Measurements from ENCODE around the gene SUN1. TPM values are rescaled to one million over a fixed set of nuclear protein-coding genes. Genes with fewer than 3 reads are reported as not detected.
"Not testable (repeated sequence)": the region's sequence is repeated elsewhere in the genome, so short reads cannot be mapped to it uniquely, and the experiment has no call there.

SUN1 gene
- total and polyA plus RNA-seq, 7 experiments from 2014 or later: 39.4 to 254 (median 97.2) TPM

- intact Hi-C loops (cut with micrococcal nuclease): no loop called here
- no peaks in the 10 kb centered on the region for H3K27me3 Mint-ChIP-seq
- Histone ChIP-seq H3K27me3 (ENCODE audit: control insufficient read depth in 2 of 2, insufficient read depth in 2 of 2, low read length in 2 of 2) (no peaks in the 10 kb centered on the region), H3K9me3 (ENCODE audit: control insufficient read depth in 2 of 3, low read length in 3 of 3) (no peaks in the 10 kb centered on the region), H3K27ac (ENCODE audit: low read depth, low read length) (no peak overlapping the region), H3K4me3 (ENCODE audit: low read length) (no peak overlapping the region), H3K4me1 (ENCODE audit: control insufficient read depth in 2 of 2, insufficient read depth in 2 of 2, low read length in 2 of 2) (no peaks in the 10 kb centered on the region), H3K36me3 (ENCODE audit: control insufficient read depth in 2 of 3, insufficient read depth in 3 of 3, low read length in 3 of 3) (peaks cover 0 to 55% (median 14%) of the 10 kb centered on the region in 3 experiments)
- no peaks in the 10 kb centered on the region for H3K9me3 Mint-ChIP-seq
- DNase-seq: no peak
- no peak overlapping the region for H3K4me3 Mint-ChIP-seq
- ATAC-seq: no peak
- POLR2A ChIA-PET: no interaction called here
- H3K4me1 Mint-ChIP-seq: no peaks in the 10 kb centered on the region
- no peak overlapping the region for H3K27ac Mint-ChIP-seq
- H3K36me3 Mint-ChIP-seq: peaks cover 8 to 49% (median 32%) of the 10 kb centered on the region in 5 donors
- CTCF ChIA-PET: interaction anchor here (1.0 kb wide), 1 partner anchor 29 kb away, joined by 3 read pairs; no protein-coding TSS in a partner anchor
Measured at GRCh38 chr7:844043-844442, 11.8 kb downstream of the SUN1 start.

GRCh38 chr7:844514-844913 lies 12.2 kb downstream of the SUN1 start:
- Histone ChIP-seq H3K27me3 (ENCODE audit: control insufficient read depth in 2 of 2, insufficient read depth in 2 of 2, low read length in 2 of 2) (no peaks in the 10 kb centered on the region), H3K4me1 (ENCODE audit: control insufficient read depth in 2 of 2, insufficient read depth in 2 of 2, low read length in 2 of 2) (no peaks in the 10 kb centered on the region), H3K27ac (ENCODE audit: low read depth, low read length) (no peak overlapping the region), H3K4me3 (ENCODE audit: low read length) (no peak overlapping the region), H3K36me3 (ENCODE audit: control insufficient read depth in 2 of 3, insufficient read depth in 3 of 3, low read length in 3 of 3) (peaks cover 0 to 57% (median 14%) of the 10 kb centered on the region in 3 experiments), H3K9me3 (ENCODE audit: control insufficient read depth in 2 of 3, low read length in 3 of 3) (no peaks in the 10 kb centered on the region)
- H3K27ac Mint-ChIP-seq: no peak overlapping the region
- H3K9me3 Mint-ChIP-seq: no peaks in the 10 kb centered on the region
- ChIA-PET POLR2A (interaction anchor here (0.6 kb wide), 1 partner anchor 187 kb away, joined by 3 read pairs; no protein-coding TSS in a partner anchor), CTCF (interaction anchor here (1.0 kb wide), 1 partner anchor 28 kb away, joined by 3 read pairs; no protein-coding TSS in a partner anchor)
- peaks cover 8 to 52% (median 34%) of the 10 kb centered on the region in 5 donors for H3K36me3 Mint-ChIP-seq
- intact Hi-C loops (cut with micrococcal nuclease): no loop called here
- H3K27me3 Mint-ChIP-seq: no peaks in the 10 kb centered on the region
- no peak for DNase-seq
- no peak for ATAC-seq
- H3K4me1 Mint-ChIP-seq: no peaks in the 10 kb centered on the region
- no peak overlapping the region for H3K4me3 Mint-ChIP-seq

- ATAC-seq: no peak
- peaks cover 4 to 52% (median 39%) of the 10 kb centered on the region in 5 donors for H3K36me3 Mint-ChIP-seq
- peaks cover 0 to 57% (median 11%) of the 10 kb centered on the region in 3 experiments for H3K36me3 ChIP-seq (ENCODE audit: control insufficient read depth in 2 of 3, insufficient read depth in 3 of 3, low read length in 3 of 3)
- H3K4me1 Mint-ChIP-seq: no peaks in the 10 kb centered on the region
- ChIA-PET POLR2A (interaction anchor here (0.6 kb wide), 1 partner anchor 187 kb away, joined by 3 read pairs; no protein-coding TSS in a partner anchor), CTCF (interaction anchor here (1.0 kb wide), 1 partner anchor 28 kb away, joined by 3 read pairs; no protein-coding TSS in a partner anchor)
- no peak overlapping the region for H3K4me3 ChIP-seq (ENCODE audit: low read length)
- H3K27me3 Mint-ChIP-seq: no peaks in the 10 kb centered on the region
- no peak overlapping the region for H3K4me3 Mint-ChIP-seq
- no peaks in the 10 kb centered on the region for H3K27me3 ChIP-seq (ENCODE audit: control insufficient read depth in 2 of 2, insufficient read depth in 2 of 2, low read length in 2 of 2)
- no peaks in the 10 kb centered on the region for H3K4me1 ChIP-seq (ENCODE audit: control insufficient read depth in 2 of 2, insufficient read depth in 2 of 2, low read length in 2 of 2)
- H3K27ac ChIP-seq (ENCODE audit: low read depth, low read length): no peak overlapping the region
- intact Hi-C loops (cut with micrococcal nuclease): no loop called here
- H3K9me3 Mint-ChIP-seq: no peaks in the 10 kb centered on the region
- peak overlapping the region in 1 of 9 donors; percentile 36 for H3K27ac Mint-ChIP-seq
- DNase-seq: no peak
- no peaks in the 10 kb centered on the region for H3K9me3 ChIP-seq (ENCODE audit: control insufficient read depth in 2 of 3, low read length in 3 of 3)
Measured at GRCh38 chr7:845091-845490, 12.8 kb downstream of the SUN1 start.

GRCh38 chr7:845731-846130 lies 13.5 kb downstream of the SUN1 start:
- peaks cover 0 to 59% (median 8%) of the 10 kb centered on the region in 3 experiments for H3K36me3 ChIP-seq (ENCODE audit: control insufficient read depth in 2 of 3, insufficient read depth in 3 of 3, low read length in 3 of 3)
- H3K36me3 Mint-ChIP-seq: peaks cover 4 to 49% (median 39%) of the 10 kb centered on the region in 5 donors

GRCh38 chr7:846958-847650 lies 14.8 kb downstream of the SUN1 start:
- H3K4me3 ChIP-seq (ENCODE audit: low read length); H3K27ac ChIP-seq (ENCODE audit: low read depth, low read length); DNase-seq; H3K9me3 ChIP-seq (ENCODE audit: control insufficient read depth in 2 of 3, low read length in 3 of 3); ATAC-seq; H3K9me3 Mint-ChIP-seq; H3K27me3 ChIP-seq (ENCODE audit: control insufficient read depth in 2 of 2, insufficient read depth in 2 of 2, low read length in 2 of 2); H3K4me3 Mint-ChIP-seq; CTCF ChIA-PET; H3K27me3 Mint-ChIP-seq; H3K27ac Mint-ChIP-seq; H3K4me1 ChIP-seq (ENCODE audit: control insufficient read depth in 2 of 2, insufficient read depth in 2 of 2, low read length in 2 of 2); intact Hi-C loops (cut with micrococcal nuclease); H3K4me1 Mint-ChIP-seq: not testable (repeated sequence)
- peaks cover under 1 to 50% (median 36%) of the 10 kb centered on the region in 5 donors for H3K36me3 Mint-ChIP-seq
- H3K36me3 ChIP-seq (ENCODE audit: control insufficient read depth in 2 of 3, insufficient read depth in 3 of 3, low read length in 3 of 3): peaks cover 0 to 68% (median 12%) of the 10 kb centered on the region in 3 experiments
- POLR2A ChIA-PET: interaction anchor here (0.9 kb wide), 1 partner anchor 13 kb away, joined by 3 read pairs; no protein-coding TSS in a partner anchor

More at GRCh38 chr7:845731-846130, 13.5 kb downstream of the SUN1 start:
- ChIA-PET POLR2A (no interaction called here), CTCF (no interaction called here)
- Mint-ChIP-seq H3K4me1 (no peaks in the 10 kb centered on the region), H3K9me3 (no peaks in the 10 kb centered on the region), H3K27ac (no peak overlapping the region), H3K4me3 (no peak overlapping the region), H3K27me3 (no peaks in the 10 kb centered on the region)
- no peaks in the 10 kb centered on the region for H3K4me1 ChIP-seq (ENCODE audit: control insufficient read depth in 2 of 2, insufficient read depth in 2 of 2, low read length in 2 of 2)
- no peak overlapping the region for H3K27ac ChIP-seq (ENCODE audit: low read depth, low read length)
- no peak overlapping the region for H3K4me3 ChIP-seq (ENCODE audit: low read length)
- no peaks in the 10 kb centered on the region for H3K27me3 ChIP-seq (ENCODE audit: control insufficient read depth in 2 of 2, insufficient read depth in 2 of 2, low read length in 2 of 2)
- DNase-seq (no peak), ATAC-seq (no peak)
- intact Hi-C loops (cut with micrococcal nuclease): no loop called here
- H3K9me3 ChIP-seq (ENCODE audit: control insufficient read depth in 2 of 3, low read length in 3 of 3): no peaks in the 10 kb centered on the region

- DNase-seq; H3K4me1 ChIP-seq (ENCODE audit: control insufficient read depth in 2 of 2, insufficient read depth in 2 of 2, low read length in 2 of 2); H3K4me3 ChIP-seq (ENCODE audit: low read length); intact Hi-C loops (cut with micrococcal nuclease); H3K9me3 ChIP-seq (ENCODE audit: control insufficient read depth in 2 of 3, low read length in 3 of 3); POLR2A ChIA-PET; H3K4me3 Mint-ChIP-seq; H3K27me3 Mint-ChIP-seq; H3K4me1 Mint-ChIP-seq; H3K9me3 Mint-ChIP-seq; ATAC-seq; H3K27ac ChIP-seq (ENCODE audit: low read depth, low read length); H3K27ac Mint-ChIP-seq; CTCF ChIA-PET; H3K27me3 ChIP-seq (ENCODE audit: control insufficient read depth in 2 of 2, insufficient read depth in 2 of 2, low read length in 2 of 2): not testable (repeated sequence)
- H3K36me3 ChIP-seq (ENCODE audit: control insufficient read depth in 2 of 3, insufficient read depth in 3 of 3, low read length in 3 of 3): peaks cover 0 to 68% (median 8%) of the 10 kb centered on the region in 3 experiments
- peaks cover 0 to 49% (median 30%) of the 10 kb centered on the region in 5 donors for H3K36me3 Mint-ChIP-seq
Measured at GRCh38 chr7:847728-848127, 15.5 kb downstream of the SUN1 start.

Data from naive thymus-derived CD4-positive, alpha-beta T cell (primary cell).